ENCODE results near the gene LARGE2. TPM values are rescaled to one million over a fixed set of nuclear protein-coding genes. Genes with fewer than 3 reads are reported as not detected.

Gene LARGE2
- total RNA-seq, 1 donor from 2014 or later, result 0.36 TPM

- Histone ChIP-seq H3K4me3 (ENCODE audit: insufficient read depth, low read depth, low read length) (no peak overlapping the region), H3K36me3 (ENCODE audit: insufficient read depth, low read length) (peaks cover 14% of the 10 kb centered on the region), H3K9me3 (ENCODE audit: insufficient read depth, low read depth, low read length) (no peaks in the 10 kb centered on the region), H3K9ac (ENCODE audit: low read length) (no peak overlapping the region), H3K27ac (ENCODE audit: low read depth, low read length) (no peak overlapping the region), H4K20me1 (ENCODE audit: insufficient read depth, low read length) (peaks cover 4% of the 10 kb centered on the region), H3K79me2 (ENCODE audit: insufficient read depth, low read length) (no peaks in the 10 kb centered on the region), H3K4me2 (ENCODE audit: low read length) (no peak overlapping the region), H3K4me1 (ENCODE audit: insufficient read depth, low read length) (no peaks in the 10 kb centered on the region), H2AFZ (ENCODE audit: low read depth, low read length) (no peak overlapping the region), H3K27me3 (ENCODE audit: insufficient read depth, low read length) (no peaks in the 10 kb centered on the region)
- Mint-ChIP-seq H3K27ac (ENCODE audit: unreplicated experiment) (no peak overlapping the region), H3K27me3 (ENCODE audit: low read depth, unreplicated experiment) (no peaks in the 10 kb centered on the region), H3K9me3 (ENCODE audit: unreplicated experiment) (no peaks in the 10 kb centered on the region), H3K36me3 (ENCODE audit: low read depth, unreplicated experiment) (peaks cover 13% of the 10 kb centered on the region), H3K4me3 (ENCODE audit: unreplicated experiment) (no peak overlapping the region), H3K4me1 (ENCODE audit: low read depth, unreplicated experiment) (peaks cover 8% of the 10 kb centered on the region)
- FAIRE-seq (no peak), DNase-seq (ENCODE audit: low read depth) (no peak)
- no peak for TF ChIP-seq CTCF (IDR thresholded peaks at IDR 0.05; ENCODE audit: insufficient read depth, low read depth, low read length)
- TF ChIP-seq EZH2 (IDR thresholded peaks at IDR 0.05; ENCODE audit: insufficient read depth, low read length), result no peak
These were observed 14.1 kb downstream of the LARGE2 start for GRCh38 chr11:45936511-45937054.

- Histone ChIP-seq H3K27me3 (ENCODE audit: insufficient read depth, low read length) (no peaks in the 10 kb centered on the region), H2AFZ (ENCODE audit: low read depth, low read length) (no peak overlapping the region), H4K20me1 (ENCODE audit: insufficient read depth, low read length) (no peaks in the 10 kb centered on the region), H3K9ac (ENCODE audit: low read length) (no peak overlapping the region), H3K4me1 (ENCODE audit: insufficient read depth, low read length) (no peaks in the 10 kb centered on the region), H3K9me3 (ENCODE audit: insufficient read depth, low read depth, low read length) (no peaks in the 10 kb centered on the region), H3K4me3 (ENCODE audit: insufficient read depth, low read depth, low read length) (no peak overlapping the region), H3K79me2 (ENCODE audit: insufficient read depth, low read length) (no peaks in the 10 kb centered on the region), H3K36me3 (ENCODE audit: insufficient read depth, low read length) (peaks cover 6% of the 10 kb centered on the region), H3K4me2 (ENCODE audit: low read length) (no peak overlapping the region), H3K27ac (ENCODE audit: low read depth, low read length) (no peak overlapping the region)
- Mint-ChIP-seq H3K27me3 (ENCODE audit: low read depth, unreplicated experiment) (no peaks in the 10 kb centered on the region), H3K36me3 (ENCODE audit: low read depth, unreplicated experiment) (peaks cover 20% of the 10 kb centered on the region), H3K4me3 (ENCODE audit: unreplicated experiment) (no peak overlapping the region), H3K4me1 (ENCODE audit: low read depth, unreplicated experiment) (peaks cover 6% of the 10 kb centered on the region), H3K9me3 (ENCODE audit: unreplicated experiment) (no peaks in the 10 kb centered on the region), H3K27ac (ENCODE audit: unreplicated experiment) (no peak overlapping the region)
- TF ChIP-seq CTCF (IDR thresholded peaks at IDR 0.05; ENCODE audit: insufficient read depth, low read depth, low read length), result no peak
- TF ChIP-seq EZH2 (IDR thresholded peaks at IDR 0.05; ENCODE audit: insufficient read depth, low read length), result no peak
- DNase-seq (ENCODE audit: low read depth) (no peak), FAIRE-seq (no peak)
These were observed 15.5 kb downstream of the LARGE2 start for GRCh38 chr11:45937916-45938315.

GRCh38 chr11:45939836-45940235, 17.4 kb downstream of the LARGE2 start:
- Histone ChIP-seq H3K9me3 (ENCODE audit: insufficient read depth, low read depth, low read length) (no peaks in the 10 kb centered on the region), H3K9ac (ENCODE audit: low read length) (no peak overlapping the region), H2AFZ (ENCODE audit: low read depth, low read length) (no peak overlapping the region), H3K79me2 (ENCODE audit: insufficient read depth, low read length) (no peaks in the 10 kb centered on the region), H3K27ac (ENCODE audit: low read depth, low read length) (no peak overlapping the region), H3K4me2 (ENCODE audit: low read length) (no peak overlapping the region), H4K20me1 (ENCODE audit: insufficient read depth, low read length) (no peaks in the 10 kb centered on the region), H3K4me3 (ENCODE audit: insufficient read depth, low read depth, low read length) (no peak overlapping the region), H3K36me3 (ENCODE audit: insufficient read depth, low read length) (peaks cover 6% of the 10 kb centered on the region), H3K27me3 (ENCODE audit: insufficient read depth, low read length) (no peaks in the 10 kb centered on the region), H3K4me1 (ENCODE audit: insufficient read depth, low read length) (no peaks in the 10 kb centered on the region)
- no peak for FAIRE-seq
- Mint-ChIP-seq H3K4me3 (ENCODE audit: unreplicated experiment) (no peak overlapping the region), H3K36me3 (ENCODE audit: low read depth, unreplicated experiment) (peaks cover 14% of the 10 kb centered on the region), H3K27ac (ENCODE audit: unreplicated experiment) (peak overlapping the region; percentile 58), H3K4me1 (ENCODE audit: low read depth, unreplicated experiment) (peaks cover 5% of the 10 kb centered on the region), H3K9me3 (ENCODE audit: unreplicated experiment) (no peaks in the 10 kb centered on the region), H3K27me3 (ENCODE audit: low read depth, unreplicated experiment) (no peaks in the 10 kb centered on the region)
- no peak for TF ChIP-seq EZH2 (IDR thresholded peaks at IDR 0.05; ENCODE audit: insufficient read depth, low read length)
- TF ChIP-seq CTCF (IDR thresholded peaks at IDR 0.05; ENCODE audit: insufficient read depth, low read depth, low read length), result no peak
- no peak for DNase-seq (ENCODE audit: low read depth)

Data from astrocyte (in vitro differentiated cells and primary cell).